GM12872 (cell line): ENCODE measurements around the gene TRIM47.

Experiments used
- CTCF ChIP-seq: IDR thresholded peaks from 3 replicates; pipeline ENCODE4 v1.5.1; 2011; ENCODE audit warnings: low read depth, mild to moderate bottlenecking, low read length, moderate library complexity; ENCODE audit not compliant: insufficient read depth

The TRIM47 gene

DNA sequence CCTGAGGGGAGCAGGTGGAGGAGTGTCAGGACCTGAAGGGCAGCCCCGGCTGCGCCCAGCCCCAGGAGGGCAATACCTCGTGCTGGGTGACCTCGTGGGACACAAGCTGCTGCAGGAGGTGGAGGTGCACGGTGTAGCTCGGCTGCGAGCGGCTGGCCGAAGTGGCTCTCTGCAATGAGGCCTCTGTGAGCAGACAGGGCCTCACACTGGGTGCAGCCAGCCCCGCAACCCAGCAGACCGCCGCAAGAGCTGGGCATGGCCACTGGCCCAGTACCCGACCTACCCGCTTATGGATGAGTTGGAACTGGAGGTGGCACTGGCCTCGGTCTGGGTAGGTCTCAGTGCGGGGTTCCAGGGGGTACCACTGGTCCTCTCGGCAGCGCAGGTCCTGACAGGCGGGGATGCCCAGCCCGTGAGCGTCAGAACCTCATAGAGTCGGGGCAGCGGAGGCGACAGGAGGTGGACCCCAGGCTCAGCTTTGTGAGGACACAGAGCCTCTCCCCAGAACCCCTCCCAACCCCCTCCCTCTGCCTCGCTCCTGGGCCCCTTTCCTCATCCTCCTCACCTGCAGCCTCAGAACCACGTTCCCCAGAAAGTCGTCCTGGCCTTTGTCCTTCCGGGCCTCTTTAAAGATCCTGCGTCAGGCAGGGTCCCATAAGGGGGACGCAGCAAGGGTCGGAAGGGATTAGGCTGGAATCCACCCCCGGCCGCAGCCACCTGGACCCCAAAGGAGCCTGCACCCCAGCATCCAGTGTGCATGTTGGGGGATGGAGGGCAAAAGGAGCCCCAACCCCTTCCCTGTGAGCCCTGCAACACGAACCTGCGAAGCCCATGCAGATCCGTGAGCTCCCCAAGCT, 38.2 kb downstream of the TRIM47 start:
- no peak for TF ChIP-seq CTCF

DNA sequence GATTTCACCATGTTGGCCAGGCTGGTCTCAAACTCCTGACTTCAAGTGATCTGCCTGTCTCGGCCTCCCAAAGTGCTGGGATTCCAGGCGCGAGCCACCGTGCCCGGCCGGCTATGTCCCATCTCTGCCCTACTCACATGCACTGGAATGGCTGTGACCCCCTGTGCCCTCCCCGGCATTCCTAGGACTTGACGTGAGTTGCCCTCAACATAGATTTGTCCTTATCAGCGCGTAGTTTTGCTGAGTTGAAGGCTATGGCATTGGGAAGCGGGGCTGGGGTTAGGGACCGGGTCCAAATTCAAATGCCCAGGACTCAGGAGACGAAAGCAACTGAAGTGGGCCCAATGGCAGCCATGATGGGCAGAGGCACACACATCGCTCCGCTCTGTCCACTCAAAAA, 40.0 kb downstream of the TRIM47 start:
- no peak for TF ChIP-seq CTCF

DNA sequence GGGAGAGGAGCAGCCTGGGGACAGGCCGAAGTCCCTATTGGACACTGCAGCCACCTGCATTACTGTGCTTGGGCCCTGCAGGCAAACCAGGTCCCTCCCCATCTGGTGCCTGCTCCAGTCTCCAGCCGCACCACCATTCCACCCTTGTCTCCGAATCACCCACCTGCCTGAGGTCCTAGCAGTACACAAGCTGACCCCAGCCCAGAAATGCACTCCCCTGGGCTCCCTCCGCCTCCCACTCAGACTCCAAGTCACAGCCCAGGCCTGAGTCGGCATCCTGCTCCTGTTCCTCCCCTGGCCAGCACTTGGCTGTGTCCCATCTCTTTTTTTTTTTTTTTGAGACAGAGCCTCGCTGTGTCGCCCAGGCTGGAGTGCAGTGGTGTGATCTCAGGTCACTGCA, 40.5 kb downstream of the TRIM47 start:
- no peak for TF ChIP-seq CTCF

GRCh38 chr17:75836605-75837004, 41.8 kb downstream of the TRIM47 start:
- TF ChIP-seq CTCF, result no peak

DNA sequence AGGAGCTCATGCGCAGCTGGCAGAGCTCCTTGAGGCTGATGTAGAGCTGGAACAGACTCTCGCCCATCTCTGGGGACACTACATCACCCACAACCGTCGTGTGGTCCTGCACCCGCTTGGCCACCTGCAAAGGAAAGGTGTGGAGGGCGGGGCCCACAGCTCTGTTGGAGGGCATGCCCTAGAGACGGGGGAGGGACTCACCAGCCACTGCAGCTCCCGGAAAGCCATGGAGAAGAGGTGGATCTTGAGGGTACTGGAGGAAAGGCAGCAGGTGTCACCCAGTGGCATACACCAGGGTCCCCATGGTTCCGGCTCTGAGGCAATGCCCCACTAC, 42.8 kb downstream of the TRIM47 start:
- TF ChIP-seq CTCF, result no peak

DNA sequence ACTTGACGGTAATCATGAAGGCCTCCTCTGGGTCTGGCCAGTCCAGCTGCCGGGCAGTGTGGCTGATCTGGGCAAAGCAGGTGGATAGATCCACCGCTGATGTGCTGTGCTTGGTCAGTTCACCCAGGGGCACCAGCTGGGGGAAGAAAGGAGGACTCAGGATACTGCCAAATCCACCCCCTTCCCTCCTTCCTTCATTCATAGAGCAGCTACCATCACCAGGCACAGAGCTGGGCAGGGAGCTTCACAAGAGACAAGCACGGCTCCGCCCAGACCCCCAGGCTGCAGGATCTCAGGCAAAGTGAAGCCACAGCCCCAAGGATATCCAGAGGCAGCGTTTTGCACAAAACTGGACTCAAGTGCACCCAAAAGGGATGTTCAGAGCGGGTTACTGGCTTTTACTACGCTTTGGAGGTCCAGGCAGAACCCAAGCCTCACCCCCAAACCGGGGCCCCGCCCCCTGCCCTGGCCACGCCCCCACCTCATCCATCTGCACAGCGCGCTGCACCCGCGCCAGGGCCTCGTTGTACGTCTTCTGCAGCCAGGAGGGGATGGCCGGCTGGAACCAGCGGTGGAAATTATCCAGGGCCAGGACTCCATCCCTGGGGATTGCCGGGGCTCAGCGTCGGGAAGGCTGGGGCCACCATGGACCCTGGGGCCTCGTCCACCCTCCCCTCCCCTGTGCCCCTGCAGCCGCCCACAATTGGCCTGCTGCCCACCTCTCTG, 43.3 kb downstream of the TRIM47 start:
- no peak for TF ChIP-seq CTCF

- no peak for TF ChIP-seq CTCF
Measured at GRCh38 chr17:75834279-75834920, 44.0 kb downstream of the TRIM47 start.
